ENCODE data around the gene GNAI1. TPM values are rescaled to one million over a fixed set of nuclear protein-coding genes. Genes with fewer than 3 reads are reported as not detected.

GNAI1 gene
- total RNA-seq, 2 experiments from 2014 or later = 0.50 to 1.1 TPM

DNA sequence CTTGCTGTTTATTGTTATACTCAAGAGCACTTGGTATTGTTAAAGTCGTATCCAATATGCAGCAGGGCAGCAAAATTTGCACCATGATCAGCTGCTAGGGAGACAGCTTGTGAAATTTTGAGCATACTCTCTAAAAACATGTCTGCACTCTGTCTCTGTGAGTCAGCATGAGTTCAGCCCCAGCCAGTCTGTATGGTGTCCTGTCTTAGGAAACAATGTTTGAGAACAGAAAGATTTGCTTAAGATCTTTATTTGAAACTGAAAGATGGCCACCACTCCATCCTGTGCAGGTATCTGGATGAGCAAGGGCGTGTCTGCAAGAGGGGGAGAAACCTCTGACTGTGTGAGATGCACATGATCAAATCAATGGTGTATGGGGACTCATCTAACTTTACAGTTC lies 97.1 kb downstream of the GNAI1 start:
- ChIA-PET POLR2A (no interaction called here), CTCF (no interaction called here)
- H3K4me1 Mint-ChIP-seq (ENCODE audit: low read depth) = no peaks in the 10 kb centered on the region
- H3K4me3 Mint-ChIP-seq = no peak overlapping the region
- no peaks in the 10 kb centered on the region for H3K36me3 Mint-ChIP-seq
- no peaks in the 10 kb centered on the region for H3K27me3 Mint-ChIP-seq
- no peak overlapping the region for H3K27ac Mint-ChIP-seq
- DNase-seq = no peak
- H3K9me3 Mint-ChIP-seq = peaks cover 2% of the 10 kb centered on the region
- intact Hi-C loops (cut with micrococcal nuclease) = no loop called here

DNA sequence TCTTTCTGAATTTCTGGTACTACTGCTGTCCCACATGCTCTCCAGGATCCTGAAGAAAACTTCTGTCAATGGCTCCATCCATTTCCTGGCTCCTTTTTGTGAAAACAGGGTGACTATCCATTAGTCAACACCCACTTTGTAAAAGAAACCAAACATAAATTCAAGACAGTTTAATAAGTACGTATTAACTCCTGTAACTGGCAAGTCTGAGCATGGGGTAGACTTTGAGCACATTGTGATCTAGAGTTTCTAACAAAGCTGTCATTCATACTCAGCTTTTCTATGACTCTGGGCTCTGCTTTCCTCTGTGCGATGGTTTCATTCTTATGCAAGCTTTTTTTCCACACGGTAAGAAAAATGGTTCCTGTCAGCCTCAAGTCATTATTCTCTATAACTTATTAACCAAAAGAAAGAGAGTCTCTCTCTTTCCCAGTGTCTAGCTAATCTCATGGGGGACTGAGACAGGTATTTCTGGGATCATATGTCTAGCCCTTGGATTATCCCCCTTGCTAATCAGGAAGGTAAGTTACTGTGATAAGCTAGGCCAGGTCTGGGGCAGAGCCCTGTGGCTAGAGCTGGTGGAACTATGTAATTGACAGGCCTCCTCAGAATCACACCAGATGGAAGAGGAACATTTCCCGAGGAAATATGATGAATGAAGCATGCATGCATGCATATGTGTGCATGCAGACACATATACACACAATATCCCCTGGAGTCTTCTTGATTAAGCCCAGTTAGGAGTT lies 98.5 kb downstream of the GNAI1 start:
- no peaks in the 10 kb centered on the region for H3K27me3 Mint-ChIP-seq
- H3K9me3 Mint-ChIP-seq = peaks cover 4% of the 10 kb centered on the region
- no peaks in the 10 kb centered on the region for H3K4me1 Mint-ChIP-seq (ENCODE audit: low read depth)
- ChIA-PET CTCF (no interaction called here), POLR2A (no interaction called here)
- H3K27ac Mint-ChIP-seq = no peak overlapping the region
- H3K4me3 Mint-ChIP-seq = no peak overlapping the region
- intact Hi-C loops (cut with micrococcal nuclease) = no loop called here
- H3K36me3 Mint-ChIP-seq = no peaks in the 10 kb centered on the region
- no peak for DNase-seq

DNA sequence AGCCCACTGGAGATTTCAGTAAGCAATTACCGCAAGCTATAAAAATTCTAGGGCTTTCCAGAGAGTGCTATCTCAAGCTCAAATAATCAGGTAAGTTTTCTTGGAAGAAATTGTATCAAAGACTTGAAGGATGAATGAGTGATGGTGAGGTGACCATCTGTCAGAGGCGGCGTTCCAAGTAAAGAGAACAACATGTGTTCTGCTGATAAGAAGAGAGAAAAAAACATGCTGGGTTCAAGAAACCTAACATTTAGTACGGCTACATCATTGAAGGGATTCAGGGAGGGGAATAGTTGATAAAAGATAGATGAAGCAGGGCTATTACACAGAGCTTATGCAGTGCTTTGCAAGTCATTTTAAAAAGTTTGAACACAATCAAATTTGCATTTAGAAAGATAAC lies 100.7 kb downstream of the GNAI1 start:
- Mint-ChIP-seq H3K4me3 (no peak overlapping the region), H3K9me3 (peaks cover 4% of the 10 kb centered on the region), H3K4me1 (ENCODE audit: low read depth) (no peaks in the 10 kb centered on the region), H3K27ac (no peak overlapping the region), H3K36me3 (no peaks in the 10 kb centered on the region), H3K27me3 (no peaks in the 10 kb centered on the region)
- ChIA-PET CTCF (no interaction called here), POLR2A (no interaction called here)
- no peak for DNase-seq
- intact Hi-C loops (cut with micrococcal nuclease) = no loop called here

DNA sequence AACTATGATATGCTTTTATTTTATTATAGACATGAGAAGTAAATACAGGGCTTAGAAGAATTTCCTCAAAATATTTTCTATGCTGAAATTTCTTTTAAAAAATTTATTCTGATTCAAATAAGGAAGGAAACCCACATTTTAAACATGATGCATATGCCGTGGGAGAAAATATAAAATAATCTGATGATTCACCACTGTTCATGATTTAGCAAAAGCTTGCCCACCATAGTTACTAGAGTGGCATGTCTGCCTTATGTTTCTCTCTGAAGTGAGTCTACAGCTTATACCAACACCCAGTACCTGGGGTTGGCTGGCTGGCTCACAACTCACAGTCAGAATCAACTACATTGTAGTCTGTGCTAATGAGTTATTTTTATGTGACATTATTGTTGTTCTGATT lies 102.0 kb downstream of the GNAI1 start:
- Mint-ChIP-seq H3K36me3 (no peaks in the 10 kb centered on the region), H3K9me3 (peaks cover 4% of the 10 kb centered on the region), H3K27me3 (no peaks in the 10 kb centered on the region), H3K27ac (no peak overlapping the region), H3K4me3 (no peak overlapping the region), H3K4me1 (ENCODE audit: low read depth) (no peaks in the 10 kb centered on the region)
- POLR2A ChIA-PET = no interaction called here
- intact Hi-C loops (cut with micrococcal nuclease) = no loop called here
- CTCF ChIA-PET = no interaction called here
- no peak for DNase-seq

DNA sequence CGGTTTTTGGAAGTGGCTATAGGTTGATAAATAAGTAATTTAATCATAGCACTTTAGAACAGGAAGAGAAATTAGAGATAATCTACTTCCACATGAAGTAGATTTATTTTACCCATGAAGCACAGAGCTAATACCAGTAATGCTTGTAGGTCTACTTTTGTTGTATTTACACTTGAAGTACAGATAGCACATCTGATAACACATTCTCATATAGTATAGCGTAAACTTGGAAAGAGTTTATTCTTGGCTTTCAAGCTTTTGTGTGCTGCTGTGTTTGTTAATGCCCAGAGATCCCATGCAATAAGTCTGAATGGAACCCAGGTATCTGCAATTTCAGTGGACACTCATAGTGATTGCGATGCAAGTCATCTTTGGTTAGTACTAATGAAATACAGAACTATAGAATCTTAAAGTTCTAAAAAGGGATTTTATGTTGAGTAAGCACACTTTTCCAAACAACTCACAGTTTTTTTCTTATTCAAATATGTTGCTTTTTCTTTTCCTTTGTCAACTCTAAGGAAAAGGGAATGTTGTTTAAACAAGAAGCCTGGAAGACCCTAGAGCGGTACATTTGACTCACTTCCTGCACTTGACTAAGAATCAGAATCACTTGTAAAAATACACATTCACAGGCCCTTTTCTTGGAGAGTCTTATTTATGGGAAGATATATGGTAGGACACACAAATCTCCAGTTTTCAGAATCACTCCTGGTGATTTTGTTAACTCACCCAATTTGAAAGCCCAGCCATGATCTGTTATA lies 105.8 kb downstream of the GNAI1 start:
- Mint-ChIP-seq H3K27ac (no peak overlapping the region), H3K36me3 (no peaks in the 10 kb centered on the region), H3K4me3 (no peak overlapping the region), H3K4me1 (ENCODE audit: low read depth) (no peaks in the 10 kb centered on the region), H3K9me3 (peaks cover 6% of the 10 kb centered on the region), H3K27me3 (no peaks in the 10 kb centered on the region)
- no peak for DNase-seq
- intact Hi-C loops (cut with micrococcal nuclease) = no loop called here
- CTCF ChIA-PET = no interaction called here
- POLR2A ChIA-PET = no interaction called here

DNA sequence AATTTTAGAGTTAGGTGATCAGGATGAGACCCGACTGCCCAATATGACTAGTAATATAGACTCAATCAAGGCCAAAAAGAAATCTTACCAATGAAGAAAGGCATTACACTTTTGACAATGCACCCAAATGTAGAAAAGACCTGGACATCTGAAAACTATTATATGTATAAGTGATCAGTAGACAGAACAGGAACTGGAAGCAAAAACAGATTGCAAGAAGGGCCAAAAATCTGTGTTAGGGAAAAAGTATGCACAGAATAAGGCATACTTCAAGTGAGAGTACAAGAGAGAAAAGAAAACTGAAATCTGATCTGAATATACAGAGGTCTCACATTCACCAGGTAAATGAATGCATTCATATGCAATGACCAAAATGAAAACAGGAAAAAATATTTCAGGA lies 107.0 kb downstream of the GNAI1 start:
- CTCF ChIA-PET = no interaction called here
- no peak overlapping the region for H3K27ac Mint-ChIP-seq
- no peaks in the 10 kb centered on the region for H3K27me3 Mint-ChIP-seq
- no peak for DNase-seq
- no peak overlapping the region for H3K4me3 Mint-ChIP-seq
- H3K4me1 Mint-ChIP-seq (ENCODE audit: low read depth) = no peaks in the 10 kb centered on the region
- no peaks in the 10 kb centered on the region for H3K36me3 Mint-ChIP-seq
- H3K9me3 Mint-ChIP-seq = peaks cover 8% of the 10 kb centered on the region
- POLR2A ChIA-PET = no interaction called here
- intact Hi-C loops (cut with micrococcal nuclease) = no loop called here

DNA sequence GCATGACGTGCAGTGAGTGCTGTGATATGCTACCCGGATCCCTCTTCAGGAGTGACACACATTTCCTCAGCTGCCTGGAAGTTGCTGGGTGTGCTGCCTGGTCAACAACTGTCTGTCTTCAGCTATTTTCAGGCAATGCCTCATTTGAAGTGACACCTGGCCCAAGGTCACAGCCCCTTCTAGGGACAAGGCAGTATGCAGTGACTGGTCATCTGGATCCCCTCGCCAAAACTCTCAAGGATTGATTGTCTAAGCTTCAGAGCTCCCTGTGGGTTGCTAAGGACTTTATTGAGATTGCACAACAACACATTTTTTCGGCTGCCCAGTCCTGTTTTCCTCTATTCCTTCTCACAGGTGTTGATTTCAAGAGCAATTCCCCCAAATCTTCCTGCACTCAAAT lies 108.8 kb downstream of the GNAI1 start:
- Mint-ChIP-seq H3K36me3 (no peaks in the 10 kb centered on the region), H3K4me1 (ENCODE audit: low read depth) (no peaks in the 10 kb centered on the region), H3K4me3 (no peak overlapping the region), H3K27ac (no peak overlapping the region), H3K9me3 (peaks cover 6% of the 10 kb centered on the region), H3K27me3 (no peaks in the 10 kb centered on the region)
- intact Hi-C loops (cut with micrococcal nuclease) = no loop called here
- ChIA-PET POLR2A (no interaction called here), CTCF (no interaction called here)
- no peak for DNase-seq

DNA sequence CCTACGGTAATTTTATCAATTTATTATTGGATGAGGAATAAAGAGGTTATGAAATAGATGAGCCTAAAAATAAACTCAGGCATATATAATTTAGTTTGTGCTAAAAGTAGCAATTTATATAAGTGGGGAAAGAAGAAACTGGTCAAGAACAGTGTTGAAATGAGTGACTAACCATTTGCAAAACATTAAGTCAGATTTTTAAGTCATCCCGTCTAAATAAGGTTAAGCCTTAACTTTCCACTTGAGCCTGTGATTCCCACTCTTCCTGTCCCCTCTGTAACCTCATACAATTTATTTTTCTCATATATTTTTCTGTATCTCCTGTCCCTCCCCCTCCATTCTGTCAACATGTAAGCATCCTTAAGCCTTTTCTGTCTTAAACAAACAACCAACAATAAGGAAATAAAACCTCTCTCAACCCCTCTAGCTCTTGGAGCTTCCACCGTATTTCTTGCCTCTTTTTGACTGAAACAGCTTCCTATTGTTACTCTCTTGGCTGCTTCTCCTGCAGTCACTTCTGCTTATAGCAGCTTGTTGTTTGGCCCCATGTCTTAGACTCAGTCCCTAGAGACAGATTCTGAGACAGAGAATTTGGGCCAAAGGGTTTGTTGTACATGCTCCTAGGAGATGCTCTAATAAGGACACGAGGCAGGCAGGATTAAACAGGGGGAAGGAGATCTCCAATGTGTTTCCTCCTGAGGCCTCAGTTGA lies 109.7 kb downstream of the GNAI1 start:
- intact Hi-C loops (cut with micrococcal nuclease) = no loop called here
- Mint-ChIP-seq H3K4me3 (no peak overlapping the region), H3K27ac (no peak overlapping the region), H3K9me3 (peaks cover 6% of the 10 kb centered on the region), H3K4me1 (ENCODE audit: low read depth) (no peaks in the 10 kb centered on the region), H3K36me3 (no peaks in the 10 kb centered on the region), H3K27me3 (no peaks in the 10 kb centered on the region)
- CTCF ChIA-PET = no interaction called here
- DNase-seq = no peak
- POLR2A ChIA-PET = no interaction called here

DNA sequence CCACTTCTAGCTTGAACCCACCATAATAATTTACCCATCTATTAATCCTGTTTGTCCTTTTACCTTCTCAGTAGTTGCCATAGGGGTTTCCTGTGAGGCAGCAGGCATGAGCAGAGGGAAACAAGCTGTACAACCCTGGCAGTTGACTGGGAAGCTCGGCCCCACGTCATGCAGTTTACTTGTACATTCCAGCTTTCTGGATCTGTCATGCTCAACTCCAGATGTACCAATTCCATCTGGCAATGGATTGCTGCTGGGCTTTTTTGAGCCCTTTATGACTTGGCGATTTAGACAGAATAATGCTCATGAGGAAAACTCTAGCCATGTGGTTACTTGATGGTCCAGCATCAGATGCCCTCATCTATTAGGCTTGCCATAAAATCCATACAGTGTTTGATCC lies 112.5 kb downstream of the GNAI1 start:
- no peaks in the 10 kb centered on the region for H3K4me1 Mint-ChIP-seq (ENCODE audit: low read depth)
- H3K9me3 Mint-ChIP-seq = peaks cover 9% of the 10 kb centered on the region
- ChIA-PET POLR2A (no interaction called here), CTCF (no interaction called here)
- intact Hi-C loops (cut with micrococcal nuclease) = no loop called here
- DNase-seq = no peak
- no peak overlapping the region for H3K27ac Mint-ChIP-seq
- H3K4me3 Mint-ChIP-seq = no peak overlapping the region
- no peaks in the 10 kb centered on the region for H3K36me3 Mint-ChIP-seq
- no peaks in the 10 kb centered on the region for H3K27me3 Mint-ChIP-seq

DNA sequence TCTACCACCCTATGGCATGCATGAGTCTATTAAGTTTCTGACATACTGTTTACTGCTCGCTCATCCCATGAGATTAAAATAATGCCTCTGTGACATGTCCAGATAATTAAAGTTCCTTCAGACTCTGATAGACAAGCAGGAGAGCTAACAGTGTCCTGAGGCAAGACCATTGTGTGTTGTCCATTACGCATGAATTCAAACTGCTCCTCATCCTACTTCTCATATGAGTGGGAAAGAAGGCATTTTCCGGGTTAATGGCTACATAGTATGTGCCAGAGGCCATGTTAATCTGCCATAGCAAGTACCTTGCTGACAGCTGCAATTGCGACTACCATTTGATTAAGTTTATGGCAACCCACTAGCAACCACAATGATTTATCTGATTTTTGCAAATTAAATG lies 113.3 kb downstream of the GNAI1 start:
- Mint-ChIP-seq H3K4me1 (ENCODE audit: low read depth) (no peaks in the 10 kb centered on the region), H3K27me3 (no peaks in the 10 kb centered on the region), H3K36me3 (no peaks in the 10 kb centered on the region), H3K4me3 (no peak overlapping the region), H3K27ac (no peak overlapping the region), H3K9me3 (peaks cover 9% of the 10 kb centered on the region)
- POLR2A ChIA-PET = no interaction called here
- CTCF ChIA-PET = no interaction called here
- intact Hi-C loops (cut with micrococcal nuclease) = no loop called here
- DNase-seq = no peak

DNA sequence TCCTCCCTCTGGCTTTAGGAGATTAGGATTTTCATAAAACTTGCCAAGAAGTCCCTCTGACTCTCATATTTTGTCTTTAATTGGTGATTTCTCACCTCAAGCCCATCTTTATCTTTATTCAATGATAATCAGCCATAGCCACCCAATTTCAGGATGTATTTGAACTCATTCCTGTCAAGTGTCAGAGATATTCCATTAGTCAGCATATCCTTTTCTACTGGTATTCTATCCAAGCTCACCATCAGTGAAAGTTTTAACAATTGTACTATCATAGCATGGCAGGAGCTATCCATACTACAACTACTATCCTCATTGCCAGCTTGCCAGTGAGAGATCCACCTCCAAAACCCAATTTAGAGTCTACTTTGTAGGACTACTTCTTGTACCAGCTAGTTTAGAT lies 114.6 kb downstream of the GNAI1 start:
- H3K4me3 Mint-ChIP-seq = no peak overlapping the region
- H3K36me3 Mint-ChIP-seq = no peaks in the 10 kb centered on the region
- intact Hi-C loops (cut with micrococcal nuclease) = no loop called here
- H3K9me3 Mint-ChIP-seq = peaks cover 9% of the 10 kb centered on the region
- no peak for DNase-seq
- POLR2A ChIA-PET = no interaction called here
- CTCF ChIA-PET = no interaction called here
- H3K27ac Mint-ChIP-seq = no peak overlapping the region
- no peaks in the 10 kb centered on the region for H3K4me1 Mint-ChIP-seq (ENCODE audit: low read depth)
- H3K27me3 Mint-ChIP-seq = no peaks in the 10 kb centered on the region

DNA sequence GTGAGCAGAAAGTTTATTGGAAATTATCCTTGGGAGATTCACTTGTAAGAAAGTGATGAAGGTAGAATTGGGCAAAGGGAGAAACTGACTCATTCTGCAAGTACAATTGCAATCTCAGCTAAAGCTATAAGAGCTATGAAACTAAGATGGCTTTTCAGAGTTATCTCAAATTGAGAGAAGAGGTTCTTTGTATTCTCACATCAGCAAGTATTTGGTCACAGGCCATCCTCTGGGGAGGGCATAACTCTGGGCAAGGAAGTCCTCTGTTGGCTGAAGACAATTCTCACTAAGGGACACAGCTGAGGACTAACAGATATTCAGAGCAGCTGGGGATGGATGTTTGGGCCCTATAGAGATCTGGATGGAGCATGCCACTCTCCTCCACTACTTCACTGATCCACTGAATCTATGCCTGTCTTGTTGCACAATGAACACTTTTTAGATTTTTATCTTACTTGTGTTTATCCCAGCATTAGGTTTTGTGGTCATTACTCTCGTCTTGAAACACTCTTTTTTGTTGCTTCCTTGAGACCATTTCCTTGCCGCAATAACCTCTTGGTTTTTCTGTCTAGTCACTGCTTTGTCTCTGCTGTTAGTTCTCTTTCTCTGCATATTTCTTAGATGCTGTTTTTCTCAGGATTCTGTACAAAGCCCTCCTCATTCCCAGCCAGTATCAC lies 115.1 kb downstream of the GNAI1 start:
- Mint-ChIP-seq H3K4me3 (no peak overlapping the region), H3K4me1 (ENCODE audit: low read depth) (no peaks in the 10 kb centered on the region), H3K27me3 (no peaks in the 10 kb centered on the region), H3K36me3 (no peaks in the 10 kb centered on the region), H3K9me3 (peaks cover 6% of the 10 kb centered on the region), H3K27ac (no peak overlapping the region)
- intact Hi-C loops (cut with micrococcal nuclease) = no loop called here
- POLR2A ChIA-PET = no interaction called here
- CTCF ChIA-PET = no interaction called here
- no peak for DNase-seq
